Measurements from ENCODE around the gene SSBP2.

The SSBP2 gene

DNA sequence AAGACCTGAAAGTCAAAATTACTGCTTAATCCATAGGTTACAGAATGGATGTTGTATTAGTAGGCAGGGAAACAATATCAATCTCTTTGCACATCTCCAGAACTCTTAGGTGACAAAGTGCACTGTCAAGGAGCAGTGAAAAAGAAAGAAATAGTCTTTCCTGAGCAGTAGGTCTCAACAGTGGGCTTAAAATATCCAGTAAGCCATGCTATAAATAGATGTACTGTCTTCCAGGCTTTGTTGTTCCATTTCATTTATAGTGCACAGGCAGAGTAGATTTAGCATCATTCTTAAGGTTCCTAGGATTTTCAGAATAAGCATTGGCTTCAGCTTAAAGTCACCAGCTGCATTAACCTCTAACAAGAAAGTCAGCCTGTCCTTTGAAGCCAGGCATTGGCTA is 50.7 kb downstream of the SSBP2 start:
- no peak for TF ChIP-seq CTCF (IDR thresholded peaks at IDR 0.05; ENCODE audit: low read depth, low read length, missing control alignments)
- no peak overlapping the region for H3K4me3 ChIP-seq (replicated peaks; ENCODE audit: low read depth, low read length)
- no peak for DNase-seq (ENCODE audit: extremely low read depth, low read depth)

GRCh38 chr5:81698813-81699212 is 52.1 kb downstream of the SSBP2 start:
- H3K4me3 ChIP-seq (replicated peaks; ENCODE audit: low read depth, low read length) = no peak overlapping the region
- TF ChIP-seq CTCF (IDR thresholded peaks at IDR 0.05; ENCODE audit: low read depth, low read length, missing control alignments) = no peak
- no peak for DNase-seq (ENCODE audit: extremely low read depth, low read depth)

DNA sequence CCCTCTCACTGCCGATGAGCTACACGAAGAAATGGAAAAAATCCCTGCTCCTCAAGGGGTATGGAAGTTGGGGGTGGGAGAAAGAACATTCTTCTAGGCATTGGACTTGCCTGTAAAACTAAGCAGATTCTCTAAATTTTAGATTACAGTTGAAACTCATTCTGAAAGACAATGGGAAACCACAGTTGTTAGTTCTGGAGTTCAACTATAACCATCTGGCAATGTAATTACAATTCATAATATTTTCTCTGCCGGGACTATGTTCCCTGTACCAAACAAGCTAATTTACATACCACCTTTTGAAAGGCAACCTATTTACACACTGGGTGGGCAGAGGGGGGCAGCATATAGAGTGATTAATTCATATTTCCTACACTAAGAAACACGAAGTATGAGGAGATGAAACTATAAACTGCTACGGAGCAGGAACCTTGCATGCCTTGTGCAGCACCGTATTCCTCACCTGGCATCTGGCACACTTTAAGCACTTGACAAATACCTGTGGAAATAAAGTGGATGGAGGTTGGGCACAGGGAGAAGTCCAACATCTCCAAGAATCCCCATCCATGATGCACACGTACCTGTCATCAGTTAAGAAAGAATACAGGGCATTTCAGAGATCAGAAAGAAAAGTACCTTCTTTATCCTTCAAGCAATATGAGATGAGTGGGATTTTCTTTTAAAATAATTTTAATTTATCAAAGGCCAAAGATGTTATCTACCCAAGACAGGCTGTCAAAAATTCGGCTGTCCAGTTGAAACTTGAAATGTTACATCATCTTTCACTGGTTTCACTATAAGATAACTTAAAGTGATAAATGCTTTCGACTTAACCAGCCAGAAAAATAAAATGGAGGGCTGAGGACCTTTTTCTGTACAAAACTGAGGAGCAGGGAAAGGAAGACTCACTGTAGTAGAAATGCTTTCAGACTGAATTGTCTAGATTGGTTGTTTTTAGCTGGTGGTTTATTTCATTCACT is 54.2 kb downstream of the SSBP2 start:
- H3K4me3 ChIP-seq (replicated peaks; ENCODE audit: low read depth, low read length) = no peak overlapping the region
- no peak for DNase-seq (ENCODE audit: extremely low read depth, low read depth)
- TF ChIP-seq CTCF (IDR thresholded peaks at IDR 0.05; ENCODE audit: low read depth, low read length, missing control alignments) = no peak

GRCh38 chr5:81694726-81695125 is 56.2 kb downstream of the SSBP2 start:
- no peak overlapping the region for H3K4me3 ChIP-seq (replicated peaks; ENCODE audit: low read depth, low read length)
- no peak for TF ChIP-seq CTCF (IDR thresholded peaks at IDR 0.05; ENCODE audit: low read depth, low read length, missing control alignments)
- no peak for DNase-seq (ENCODE audit: extremely low read depth, low read depth)

- H3K4me3 ChIP-seq (replicated peaks; ENCODE audit: low read depth, low read length) = no peak overlapping the region
- no peak for TF ChIP-seq CTCF (IDR thresholded peaks at IDR 0.05; ENCODE audit: low read depth, low read length, missing control alignments)
- DNase-seq (ENCODE audit: extremely low read depth, low read depth) = no peak
These were observed 62.7 kb downstream of the SSBP2 start for GRCh38 chr5:81688215-81688614.

- H3K4me3 ChIP-seq (replicated peaks; ENCODE audit: low read depth, low read length) = no peak overlapping the region
- TF ChIP-seq CTCF (IDR thresholded peaks at IDR 0.05; ENCODE audit: low read depth, low read length, missing control alignments) = no peak
- DNase-seq (ENCODE audit: extremely low read depth, low read depth) = no peak
These were observed 63.6 kb downstream of the SSBP2 start for GRCh38 chr5:81687292-81687691.

Data from HFF-Myc (cell line).